Naive thymus-derived CD4-positive, alpha-beta T cell (primary cell): ENCODE results near the gene SAXO2. TPM values are rescaled to one million over a fixed set of nuclear protein-coding genes. Genes with fewer than 3 reads are reported as not detected.
A peak's percentile ranks its signal among the peaks of the same experiment; 100 is the strongest.

ENCODE experiments used
- ATAC-seq: fragments of 150-1000 bp; cut with Tn5 transposase; 2 replicates; pipeline ENCODE4 v1.10.0; 2021; ENCODE audit warnings: mild to moderate bottlenecking, moderate library complexity
- CTCF ChIA-PET: fragments of 350-600 bp; sonication (Branson Sonifier 250); formaldehyde crosslinking; loops from one replicate; lab custom pipeline; 2021; ENCODE audit warnings: antibody characterized with exemption; lab: Charles Lee
- POLR2A ChIA-PET: fragments of 350-600 bp; sonication (Branson Sonifier 250); formaldehyde crosslinking; loops from one replicate; lab custom pipeline; 2021; ENCODE audit warnings: antibody characterized with exemption, inconsistent platforms; lab: Charles Lee
- DNase-seq, 9 donors: peaks; one replicate each; pipeline versions ENCODE4 v3.0.0 to v3.0.0-alpha.2; 2020 to 2022; ENCODE audit warnings: mixed read lengths in 1 of 9
- H3K27ac ChIP-seq: one replicate; pipeline ENCODE4 v1.7.0; 2013; ENCODE audit warnings: mild to moderate bottlenecking, low read depth, low read length, moderate library complexity
- H3K27me3 ChIP-seq, 2 donors: one replicate each; pipeline ENCODE4 v1.7.0; 2013; ENCODE audit warnings: low read length in 2 of 2, mild to moderate bottlenecking in 2 of 2, moderate library complexity in 2 of 2; ENCODE audit not compliant: control insufficient read depth in 2 of 2, insufficient read depth in 2 of 2
- H3K36me3 ChIP-seq, 3 experiments: 1 replicate in 2 of 3; 2 replicates in 1 of 3; pipeline ENCODE4 v1.7.0; 2013; ENCODE audit warnings: low read length in 3 of 3, mild to moderate bottlenecking in 3 of 3, moderate library complexity in 1 of 3; ENCODE audit not compliant: insufficient read depth in 3 of 3, control insufficient read depth in 2 of 3
- H3K4me1 ChIP-seq, 2 donors: one replicate each; pipeline ENCODE4 v1.7.0; 2013; ENCODE audit warnings: low read length in 2 of 2, mild to moderate bottlenecking in 2 of 2, moderate library complexity in 1 of 2; ENCODE audit not compliant: control insufficient read depth in 2 of 2, insufficient read depth in 2 of 2
- H3K4me3 ChIP-seq: 2 replicates; pipeline ENCODE4 v1.7.0; 2013; ENCODE audit warnings: mild to moderate bottlenecking, low read length
- H3K9me3 ChIP-seq, 3 experiments: 1 replicate in 2 of 3; 2 replicates in 1 of 3; pipeline ENCODE4 v1.7.0; 2013; ENCODE audit warnings: low read length in 3 of 3; ENCODE audit not compliant: control insufficient read depth in 2 of 3
- H3K27ac Mint-ChIP-seq, 9 donors: one replicate each; pipeline ENCODE4 v1.8.0; 2020 to 2022; ENCODE audit warnings: mixed read lengths in 9 of 9, mild to moderate bottlenecking in 8 of 9, moderate library complexity in 5 of 9, inconsistent platforms in 2 of 9
- H3K27me3 Mint-ChIP-seq, 5 donors: one replicate each; pipeline ENCODE4 v1.8.0; 2021 to 2022; ENCODE audit warnings: mixed read lengths in 5 of 5, mild to moderate bottlenecking in 1 of 5
- H3K36me3 Mint-ChIP-seq, 5 donors: one replicate each; pipeline ENCODE4 v1.8.0; 2020 to 2022; ENCODE audit warnings: mixed read lengths in 5 of 5, mild to moderate bottlenecking in 3 of 5, inconsistent platforms in 1 of 5
- H3K4me1 Mint-ChIP-seq, 7 donors: one replicate each; pipeline ENCODE4 v1.8.0; 2020 to 2022; ENCODE audit warnings: mixed read lengths in 7 of 7, mild to moderate bottlenecking in 3 of 7, inconsistent platforms in 1 of 7
- H3K4me3 Mint-ChIP-seq, 10 donors: one replicate each; pipeline ENCODE4 v1.8.0; 2020 to 2022; ENCODE audit warnings: mild to moderate bottlenecking in 10 of 10, mixed read lengths in 10 of 10, moderate library complexity in 6 of 10, inconsistent platforms in 2 of 10
- H3K9me3 Mint-ChIP-seq, 11 donors: one replicate each; pipeline ENCODE4 v1.8.0; 2020 to 2022; ENCODE audit warnings: mixed read lengths in 11 of 11, mild to moderate bottlenecking in 4 of 11, inconsistent platforms in 1 of 11, moderate library complexity in 1 of 11
- intact Hi-C, 2 donors: fragments of 100-400 bp; cut with micrococcal nuclease; formaldehyde crosslinking; loops; one replicate each; pipeline ENCODE4 v1.15.1; 2023
- polyA plus RNA-seq, 2 donors: library from polyadenylated mRNA; unstranded; fragments of 300-500 nt; fragmentation: Illumina TruSeq; gene quantifications; one replicate each; pipeline ENCODE4 v1.2.3, GENCODE V29; 2021
- total RNA-seq, 6 experiments: library from RNA in 5 of 6; stranded (reverse) in 5 of 6; gene quantifications; 1 replicate in 5 of 6; 2 replicates in 1 of 6; pipeline ENCODE4 v1.2.3 and lab custom pipeline; 2021 to 2026

The SAXO2 gene
- total and polyA plus RNA-seq, 7 experiments from 2014 or later, result 0.25 to 6.4 (median 1.6) TPM; not detected in 2

DNA sequence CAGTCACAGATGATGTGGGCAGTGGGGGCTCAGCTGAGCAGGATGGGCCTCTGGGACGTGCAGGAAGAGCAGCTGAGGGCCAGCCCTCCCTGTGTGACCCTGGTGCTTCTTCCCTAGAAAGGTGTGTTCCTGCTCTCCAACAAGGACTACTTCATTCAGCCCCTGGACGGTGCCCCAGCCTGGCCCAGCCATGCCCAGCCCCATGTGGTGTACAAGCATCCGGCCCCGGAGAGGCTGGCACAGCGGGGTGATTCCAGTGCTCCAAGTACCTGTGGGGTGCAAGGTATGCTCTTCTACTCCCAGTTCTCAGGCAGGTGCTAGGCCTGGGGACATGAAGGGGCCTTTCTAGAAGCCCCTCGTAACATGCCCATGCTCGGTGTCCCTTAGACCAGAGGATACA lies 38.3 kb downstream of the SAXO2 start:
- intact Hi-C loops, result no loop called here
- Histone ChIP-seq H3K27ac (no peak overlapping the region), H3K4me3 (no peak overlapping the region), H3K4me1 (peaks cover 6 to 9% of the 10 kb centered on the region in 2 donors), H3K27me3 (no peaks in the 10 kb centered on the region), H3K9me3 (no peaks in the 10 kb centered on the region), H3K36me3 (no peaks in the 10 kb centered on the region)
- H3K4me1 Mint-ChIP-seq, result peaks cover 0 to 33% (median 13%) of the 10 kb centered on the region in 7 donors
- ChIA-PET CTCF (no interaction called here), POLR2A (no interaction called here)
- no peaks in the 10 kb centered on the region for H3K27me3 Mint-ChIP-seq
- H3K36me3 Mint-ChIP-seq, result peaks cover 0 to 3% (median 0%) of the 10 kb centered on the region in 5 donors
- H3K27ac Mint-ChIP-seq, result peak overlapping the region in 1 of 9 donors; percentile 59
- ATAC-seq (no peak), DNase-seq (no peak)
- no peaks in the 10 kb centered on the region for H3K9me3 Mint-ChIP-seq
- no peak overlapping the region for H3K4me3 Mint-ChIP-seq

DNA sequence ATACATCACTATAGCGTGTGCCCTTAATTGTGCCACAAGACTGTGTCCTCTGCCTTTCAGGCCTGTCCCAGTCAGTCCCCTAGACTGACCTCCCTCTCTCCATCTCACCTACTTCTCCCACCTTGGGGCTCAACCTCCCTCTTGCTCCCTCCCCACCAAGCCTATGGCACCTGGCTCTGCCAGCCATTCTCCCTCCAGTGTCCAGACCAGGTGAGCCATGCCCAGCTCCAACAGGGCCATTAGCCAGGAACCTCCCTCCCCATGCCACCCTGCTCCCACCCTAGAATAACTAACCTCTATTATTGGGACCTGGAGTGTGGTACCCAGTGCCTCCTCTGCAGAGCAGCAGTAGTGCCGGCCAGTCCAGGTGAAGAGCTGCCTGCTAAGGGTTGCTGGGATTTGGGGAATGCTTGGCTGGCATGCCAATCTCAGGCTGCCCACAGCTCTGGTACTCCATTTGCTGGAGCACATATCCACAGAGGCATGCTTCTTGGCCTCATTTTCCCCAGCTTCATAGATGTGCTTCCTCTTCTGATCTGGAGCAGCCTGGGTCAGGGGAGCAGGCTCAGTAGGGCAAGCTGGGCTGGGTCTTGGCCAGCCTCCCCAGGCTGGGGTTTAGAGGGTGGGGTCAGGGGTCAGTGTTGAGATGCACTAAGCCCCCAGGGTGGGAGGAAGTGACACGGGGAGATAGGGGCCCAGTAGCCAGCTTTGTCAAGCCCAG lies 38.8 kb downstream of the SAXO2 start:
- no peaks in the 10 kb centered on the region for H3K36me3 ChIP-seq
- ChIA-PET POLR2A (no interaction called here), CTCF (no interaction called here)
- H3K27me3 Mint-ChIP-seq, result no peaks in the 10 kb centered on the region
- no peak overlapping the region for H3K4me3 Mint-ChIP-seq
- ATAC-seq (no peak), DNase-seq (no peak)
- H3K27me3 ChIP-seq, result no peaks in the 10 kb centered on the region
- intact Hi-C loops, result no loop called here
- H3K27ac Mint-ChIP-seq, result peak overlapping the region in 1 of 9 donors; percentile 20
- no peak overlapping the region for H3K4me3 ChIP-seq
- peaks cover 6 to 9% of the 10 kb centered on the region in 2 donors for H3K4me1 ChIP-seq
- peaks cover 0 to 33% (median 13%) of the 10 kb centered on the region in 7 donors for H3K4me1 Mint-ChIP-seq
- no peaks in the 10 kb centered on the region for H3K9me3 ChIP-seq
- H3K27ac ChIP-seq, result no peak overlapping the region
- H3K36me3 Mint-ChIP-seq, result peaks cover 0 to 3% (median 0%) of the 10 kb centered on the region in 5 donors
- no peaks in the 10 kb centered on the region for H3K9me3 Mint-ChIP-seq

DNA sequence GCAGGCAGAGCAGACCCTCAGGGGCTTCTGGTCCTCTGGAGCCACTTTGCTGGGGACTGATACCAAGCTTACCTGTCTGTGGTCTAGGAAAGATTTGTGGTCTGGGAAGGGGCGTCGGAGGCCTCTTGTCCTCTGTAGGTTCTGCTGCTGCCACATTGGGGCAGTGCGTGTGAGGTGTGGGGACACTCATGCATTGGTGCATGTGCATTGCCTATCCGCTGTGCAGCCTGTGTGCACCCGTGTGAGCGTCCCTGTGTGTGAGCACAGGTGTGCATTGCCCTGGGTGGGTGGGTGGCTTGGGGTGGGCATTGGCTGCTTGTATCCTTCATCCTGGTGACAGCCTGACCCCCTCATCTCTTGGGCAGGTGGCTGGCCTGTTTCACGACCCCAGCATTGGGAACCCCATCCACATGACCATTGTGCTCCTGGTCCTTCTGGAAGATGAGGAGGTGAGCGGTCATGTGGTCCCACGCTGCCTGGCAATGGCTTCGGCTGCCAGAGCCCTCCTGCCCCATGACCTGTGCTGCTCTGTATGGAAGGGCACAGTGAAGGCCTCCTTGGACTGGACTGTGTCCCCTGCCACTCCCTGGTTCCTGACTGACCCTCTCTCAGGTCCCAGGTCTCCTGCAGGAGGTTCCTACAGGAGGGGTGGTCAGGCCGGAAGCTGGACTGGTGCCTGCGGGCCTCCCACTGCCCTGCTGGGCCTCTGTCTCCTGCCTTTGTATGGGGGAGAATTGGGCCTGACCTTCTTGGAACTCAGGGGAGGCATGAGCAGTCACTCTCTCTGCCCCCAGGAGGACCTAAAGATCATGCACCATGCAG lies 41.5 kb downstream of the SAXO2 start:
- H3K27ac ChIP-seq, result no peak overlapping the region
- CTCF ChIA-PET, result interaction anchor here (0.8 kb wide), 1 partner anchor 21 kb away, joined by 4 read pairs; no protein-coding TSS in a partner anchor
- no peaks in the 10 kb centered on the region for H3K27me3 ChIP-seq
- no peak overlapping the region for H3K27ac Mint-ChIP-seq
- peaks cover 0 to 2% (median 0%) of the 10 kb centered on the region in 5 donors for H3K27me3 Mint-ChIP-seq
- H3K4me1 ChIP-seq, result no peaks in the 10 kb centered on the region
- H3K9me3 ChIP-seq, result no peaks in the 10 kb centered on the region
- DNase-seq, result no peak
- peaks cover 0 to 8% (median 0%) of the 10 kb centered on the region in 5 donors for H3K36me3 Mint-ChIP-seq
- no peak overlapping the region for H3K4me3 ChIP-seq
- intact Hi-C loops, result no loop called here
- H3K4me3 Mint-ChIP-seq, result no peak overlapping the region
- no peaks in the 10 kb centered on the region for H3K36me3 ChIP-seq
- no peak for ATAC-seq
- POLR2A ChIA-PET, result no interaction called here
- peaks cover 0 to 9% (median 4%) of the 10 kb centered on the region in 7 donors for H3K4me1 Mint-ChIP-seq
- no peaks in the 10 kb centered on the region for H3K9me3 Mint-ChIP-seq

DNA sequence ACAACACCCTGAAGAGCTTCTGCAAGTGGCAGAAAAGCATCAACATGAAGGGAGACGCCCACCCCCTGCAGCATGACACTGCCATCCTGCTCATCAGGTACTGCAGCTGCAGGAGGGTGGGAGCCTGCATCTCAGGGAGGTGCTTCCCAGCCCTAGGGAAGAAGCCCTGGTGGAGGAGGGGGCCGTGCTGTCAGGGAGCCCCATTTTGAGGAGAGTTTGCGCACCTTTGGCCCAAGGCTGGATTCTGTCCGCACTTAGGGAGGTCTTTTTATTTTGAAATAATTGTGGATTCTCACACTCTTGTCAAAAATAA lies 42.1 kb downstream of the SAXO2 start:
- peak overlapping the region in 1 of 9 donors; percentile 5 for H3K27ac Mint-ChIP-seq
- H3K4me3 Mint-ChIP-seq, result no peak overlapping the region
- ChIA-PET CTCF (no interaction called here), POLR2A (no interaction called here)
- peaks cover 0 to 8% (median 0%) of the 10 kb centered on the region in 5 donors for H3K36me3 Mint-ChIP-seq
- intact Hi-C loops, result no loop called here
- Histone ChIP-seq H3K27me3 (no peaks in the 10 kb centered on the region), H3K9me3 (no peaks in the 10 kb centered on the region), H3K36me3 (no peaks in the 10 kb centered on the region), H3K4me3 (no peak overlapping the region), H3K4me1 (no peaks in the 10 kb centered on the region), H3K27ac (no peak overlapping the region)
- ATAC-seq, result no peak
- peaks cover 0 to 3% (median 0%) of the 10 kb centered on the region in 5 donors for H3K27me3 Mint-ChIP-seq
- peaks cover 0 to under 1% (median 0%) of the 10 kb centered on the region in 11 donors for H3K9me3 Mint-ChIP-seq
- H3K4me1 Mint-ChIP-seq, result peaks cover 0 to 9% (median 4%) of the 10 kb centered on the region in 7 donors
- DNase-seq, result peak in 1 of 9 donors; percentile 18

DNA sequence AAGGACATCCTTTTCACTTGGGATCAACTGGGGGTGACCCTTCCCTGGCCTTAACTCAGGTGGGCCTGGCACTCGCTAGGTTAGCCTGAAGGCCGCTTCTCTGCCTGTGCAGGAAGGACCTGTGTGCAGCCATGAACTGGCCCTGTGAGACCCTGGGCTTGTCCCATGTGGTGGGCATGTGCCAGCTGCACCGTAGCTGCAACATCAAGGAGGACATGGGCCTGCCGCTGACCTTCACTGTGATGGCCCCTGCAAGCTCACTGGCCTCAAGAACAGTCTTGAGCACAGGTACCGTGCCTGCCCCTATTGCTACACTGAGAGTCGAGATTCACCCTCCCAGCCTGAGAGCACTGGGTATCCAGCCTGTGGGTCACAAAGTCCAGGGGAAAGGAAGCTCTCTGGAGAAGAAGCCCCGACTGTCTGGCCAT lies 43.0 kb downstream of the SAXO2 start:
- Histone ChIP-seq H3K4me1 (no peaks in the 10 kb centered on the region), H3K4me3 (no peak overlapping the region), H3K9me3 (no peaks in the 10 kb centered on the region), H3K27me3 (no peaks in the 10 kb centered on the region), H3K36me3 (no peaks in the 10 kb centered on the region), H3K27ac (no peak overlapping the region)
- no peak for ATAC-seq
- peaks cover 0 to 10% (median 0%) of the 10 kb centered on the region in 5 donors for H3K27me3 Mint-ChIP-seq
- no peak overlapping the region for H3K4me3 Mint-ChIP-seq
- peak in 1 of 9 donors; percentile 8 for DNase-seq
- intact Hi-C loops, result no loop called here
- H3K36me3 Mint-ChIP-seq, result peaks cover 0 to 12% (median 3%) of the 10 kb centered on the region in 5 donors
- ChIA-PET POLR2A (no interaction called here), CTCF (no interaction called here)
- H3K4me1 Mint-ChIP-seq, result peaks cover 0 to 9% (median 4%) of the 10 kb centered on the region in 7 donors
- peak overlapping the region in 1 of 9 donors; percentile 21 for H3K27ac Mint-ChIP-seq
- peaks cover 0 to 5% (median 3%) of the 10 kb centered on the region in 11 donors for H3K9me3 Mint-ChIP-seq

DNA sequence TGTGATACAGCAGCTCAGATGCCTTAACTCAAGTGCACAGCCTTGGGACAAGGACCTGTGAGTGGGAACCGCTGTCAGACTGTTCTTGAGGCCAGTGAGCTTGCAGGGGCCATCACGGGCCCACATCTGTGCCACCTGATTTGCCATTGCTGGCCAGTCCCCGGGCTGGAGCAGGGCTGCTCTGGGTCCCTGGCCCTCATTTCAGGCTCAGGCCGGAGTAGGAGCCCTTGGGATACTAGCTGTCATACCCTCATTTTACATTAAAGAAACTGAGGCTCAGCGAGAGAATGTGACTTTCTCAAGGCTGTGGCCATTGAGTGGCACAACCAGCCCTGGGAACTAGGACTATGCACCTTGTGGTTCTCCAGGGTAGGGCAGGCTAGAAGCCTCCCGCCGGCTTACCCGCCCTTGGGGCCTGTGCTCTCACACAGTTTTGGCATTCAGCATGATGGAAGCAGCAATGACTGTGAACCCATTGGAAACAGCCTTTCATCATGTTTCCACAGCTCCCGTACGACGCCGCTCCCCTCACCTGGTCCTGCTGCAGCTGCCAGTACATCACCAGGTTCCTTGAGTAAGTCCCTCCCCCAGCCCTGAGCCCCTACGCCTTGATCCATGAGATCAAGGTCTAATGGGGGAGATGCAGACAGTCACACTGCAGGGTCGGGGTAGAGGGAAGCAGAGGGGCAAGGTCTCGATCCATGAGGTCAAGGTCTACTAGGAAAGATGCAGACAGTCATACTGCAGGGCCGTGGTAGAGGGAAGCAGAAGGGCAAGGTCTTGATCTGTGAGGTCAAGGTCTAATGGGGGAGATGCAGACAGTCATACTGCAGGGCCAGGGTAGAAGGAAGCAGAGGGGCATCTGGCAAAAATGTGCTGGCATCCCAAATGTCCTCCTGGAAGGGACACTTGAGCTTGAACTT lies 44.4 kb downstream of the SAXO2 start:
- DNase-seq (peak in 1 of 9 donors; percentile 6), ATAC-seq (no peak)
- CTCF ChIA-PET, result no interaction called here
- H3K4me3 Mint-ChIP-seq, result no peak overlapping the region
- Histone ChIP-seq H3K4me1 (no peaks in the 10 kb centered on the region), H3K9me3 (no peaks in the 10 kb centered on the region), H3K27me3 (no peaks in the 10 kb centered on the region), H3K4me3 (no peak overlapping the region), H3K36me3 (no peaks in the 10 kb centered on the region), H3K27ac (no peak overlapping the region)
- peaks cover 0 to 9% (median 4%) of the 10 kb centered on the region in 7 donors for H3K4me1 Mint-ChIP-seq
- H3K9me3 Mint-ChIP-seq, result peaks cover 0 to 12% (median 5%) of the 10 kb centered on the region in 11 donors
- H3K36me3 Mint-ChIP-seq, result peaks cover 0 to 21% (median 7%) of the 10 kb centered on the region in 5 donors
- POLR2A ChIA-PET, result no interaction called here
- H3K27ac Mint-ChIP-seq, result no peak overlapping the region
- H3K27me3 Mint-ChIP-seq, result peaks cover 0 to 16% (median 0%) of the 10 kb centered on the region in 5 donors
- intact Hi-C loops, result no loop called here
